Measurements from ENCODE around the gene NIPAL3. TPM values are rescaled to one million over a fixed set of nuclear protein-coding genes. Genes with fewer than 3 reads are reported as not detected.
"Not testable (repeated sequence)": the region's sequence is repeated elsewhere in the genome, so short reads cannot be mapped to it uniquely, and the experiment has no call there.

NIPAL3 gene
- total and polyA plus RNA-seq, 2 experiments from 2014 or later: 55.9 to 78.4 TPM

- Histone ChIP-seq H3K9me2 (ENCODE audit: insufficient read depth) (no peaks in the 10 kb centered on the region), H3K9me3 (ENCODE audit: low read depth) (no peaks in the 10 kb centered on the region), H3K27me3 (replicated peaks; ENCODE audit: insufficient read depth) (no peaks in the 10 kb centered on the region), H3K4me3 (no peak overlapping the region), H3K4me1 (ENCODE audit: insufficient read depth) (no peaks in the 10 kb centered on the region), H3K27ac (no peak overlapping the region), H3F3A (ENCODE audit: insufficient read depth) (no peaks in the 10 kb centered on the region), H3K36me3 (ENCODE audit: low read depth) (no peaks in the 10 kb centered on the region), H4K20me1 (ENCODE audit: insufficient read depth) (no peaks in the 10 kb centered on the region), H3K79me2 (ENCODE audit: insufficient read depth) (no peaks in the 10 kb centered on the region), H2AFZ (no peak overlapping the region), H3K9ac (no peak overlapping the region), H3K4me2 (ENCODE audit: unreplicated experiment) (no peak overlapping the region)
- 89 to 90% methylated on average over 7 of the region's 7 CpGs for WGBS, 2 experiments (ENCODE audit: low coverage in 1 of 2, low lambda C conversion rate in 2 of 2, missing lambda C conversion rate in 2 of 2)
- TF ChIP-seq EZH2phosphoT487 (IDR thresholded peaks at IDR 0.05; ENCODE audit: insufficient read depth, low read depth) (no peak), EZH2 (IDR thresholded peaks at IDR 0.05; ENCODE audit: insufficient read depth, poor library complexity, severe bottlenecking) (no peak)
- no peak for DNase-seq
- in situ Hi-C loops (cut with MboI): no loop called here
Measured at GRCh38 chr1:24486331-24487065, 70.9 kb downstream of the NIPAL3 start.

DNA sequence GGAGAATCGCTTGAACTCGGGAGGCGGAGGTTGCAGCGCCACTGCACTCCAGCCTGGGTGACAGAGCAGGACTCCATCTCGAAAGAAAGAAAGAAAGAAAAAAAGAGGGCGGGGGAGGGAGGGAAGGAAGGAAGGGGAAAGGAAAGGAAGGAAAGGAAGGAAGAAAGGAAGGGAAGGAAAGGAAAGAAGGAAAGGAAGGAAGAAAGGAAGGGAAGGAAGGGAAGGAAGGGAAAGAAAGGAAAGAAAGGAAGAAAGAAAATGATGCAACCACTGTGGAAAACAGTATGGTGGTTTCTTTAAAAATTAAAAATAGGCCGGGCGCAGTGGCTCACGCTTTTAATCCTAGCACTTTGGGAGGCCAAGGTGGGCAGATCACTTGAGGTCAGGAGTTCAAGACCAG is 71.9 kb downstream of the NIPAL3 start:
- Histone ChIP-seq H3K27me3 (replicated peaks; ENCODE audit: insufficient read depth) (no peaks in the 10 kb centered on the region), H3K9me2 (ENCODE audit: insufficient read depth) (no peaks in the 10 kb centered on the region), H3K36me3 (ENCODE audit: low read depth) (no peaks in the 10 kb centered on the region), H3K4me3 (no peak overlapping the region), H3K4me2 (ENCODE audit: unreplicated experiment) (no peak overlapping the region), H3K4me1 (ENCODE audit: insufficient read depth) (no peaks in the 10 kb centered on the region), H2AFZ (no peak overlapping the region), H4K20me1 (ENCODE audit: insufficient read depth) (no peaks in the 10 kb centered on the region), H3F3A (ENCODE audit: insufficient read depth) (no peaks in the 10 kb centered on the region), H3K27ac (no peak overlapping the region), H3K9ac (no peak overlapping the region), H3K9me3 (ENCODE audit: low read depth) (no peaks in the 10 kb centered on the region), H3K79me2 (ENCODE audit: insufficient read depth) (no peaks in the 10 kb centered on the region)
- DNase-seq: no peak
- 78 to 83% methylated on average over 8 to 9 of the region's 9 CpGs for WGBS, 2 experiments (ENCODE audit: low coverage in 1 of 2, low lambda C conversion rate in 2 of 2, missing lambda C conversion rate in 2 of 2)
- TF ChIP-seq EZH2phosphoT487 (IDR thresholded peaks at IDR 0.05; ENCODE audit: insufficient read depth, low read depth) (no peak), EZH2 (IDR thresholded peaks at IDR 0.05; ENCODE audit: insufficient read depth, poor library complexity, severe bottlenecking) (no peak)
- in situ Hi-C loops (cut with MboI): no loop called here

DNA sequence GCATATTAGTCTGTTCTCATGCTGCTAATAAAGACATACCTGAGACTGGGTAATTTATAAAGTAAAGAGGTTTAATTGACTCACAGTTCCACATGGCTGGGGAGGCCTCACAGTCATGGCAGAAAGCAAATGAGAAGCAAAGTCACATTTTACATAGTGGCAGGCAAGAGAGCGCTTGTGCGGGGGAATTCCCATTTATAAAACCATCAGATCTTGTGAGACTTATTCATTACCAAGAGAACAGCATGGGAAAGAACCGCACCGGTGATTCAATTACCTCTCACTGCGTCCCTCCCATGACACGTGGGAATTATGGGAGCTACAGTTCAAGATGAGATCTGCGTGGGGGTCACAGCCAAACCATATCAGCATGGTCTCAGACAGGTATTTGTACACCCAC is 72.6 kb downstream of the NIPAL3 start:
- H3K4me2 ChIP-seq (ENCODE audit: unreplicated experiment); in situ Hi-C loops (cut with MboI); H3K9me3 ChIP-seq (ENCODE audit: low read depth): not testable (repeated sequence)

GRCh38 chr1:24489674-24490073 is 74.1 kb downstream of the NIPAL3 start:
- H3K9me2 ChIP-seq (ENCODE audit: insufficient read depth): no peaks in the 10 kb centered on the region
- no peak overlapping the region for H3K9ac ChIP-seq
- no peaks in the 10 kb centered on the region for H3F3A ChIP-seq (ENCODE audit: insufficient read depth)
- no peaks in the 10 kb centered on the region for H3K9me3 ChIP-seq (ENCODE audit: low read depth)
- H3K27ac ChIP-seq: no peak overlapping the region
- H2AFZ ChIP-seq: no peak overlapping the region
- in situ Hi-C loops (cut with MboI): no loop called here
- no peak for DNase-seq
- H3K4me1 ChIP-seq (ENCODE audit: insufficient read depth): no peaks in the 10 kb centered on the region
- H3K4me2 ChIP-seq (ENCODE audit: unreplicated experiment): no peak overlapping the region
- H3K36me3 ChIP-seq (ENCODE audit: low read depth): no peaks in the 10 kb centered on the region
- WGBS, 2 experiments (ENCODE audit: low coverage in 1 of 2, low lambda C conversion rate in 2 of 2, missing lambda C conversion rate in 2 of 2): 83 to 90% methylated on average over 6 to 13 of the region's 13 CpGs
- no peaks in the 10 kb centered on the region for H3K79me2 ChIP-seq (ENCODE audit: insufficient read depth)
- TF ChIP-seq EZH2phosphoT487 (IDR thresholded peaks at IDR 0.05; ENCODE audit: insufficient read depth, low read depth): no peak
- no peak for TF ChIP-seq EZH2 (IDR thresholded peaks at IDR 0.05; ENCODE audit: insufficient read depth, poor library complexity, severe bottlenecking)
- no peaks in the 10 kb centered on the region for H4K20me1 ChIP-seq (ENCODE audit: insufficient read depth)
- H3K4me3 ChIP-seq: no peak overlapping the region
- H3K27me3 ChIP-seq (replicated peaks; ENCODE audit: insufficient read depth): no peaks in the 10 kb centered on the region

More for the DNA sequence above, 72.6 kb downstream of the NIPAL3 start:
- H3K27me3 ChIP-seq (replicated peaks; ENCODE audit: insufficient read depth); H3K36me3 ChIP-seq (ENCODE audit: low read depth); H2AFZ ChIP-seq; H3K4me1 ChIP-seq (ENCODE audit: insufficient read depth); DNase-seq; H3K9ac ChIP-seq; H3F3A ChIP-seq (ENCODE audit: insufficient read depth); H3K79me2 ChIP-seq (ENCODE audit: insufficient read depth); H3K27ac ChIP-seq; H4K20me1 ChIP-seq (ENCODE audit: insufficient read depth); H3K4me3 ChIP-seq; H3K9me2 ChIP-seq (ENCODE audit: insufficient read depth): not testable (repeated sequence)
- WGBS, 2 experiments (ENCODE audit: low coverage in 1 of 2, low lambda C conversion rate in 2 of 2, missing lambda C conversion rate in 2 of 2): 84 to 88% methylated on average over 7 of the region's 7 CpGs

Measured in GM23248 (cell line).